MCF 10A (cell line): ENCODE results near the gene TARS1. TPM values are rescaled to one million over a fixed set of nuclear protein-coding genes. Genes with fewer than 3 reads are reported as not detected.

ENCODE experiments used
- BruUV-seq: library from RNA; stranded (reverse); fragments of 400-500 nt; replicated peaks from 2 replicates; lab custom pipeline; 2021; lab: Mats Ljungman, UMichigan
- CTCF ChIA-PET: fragments of 300-600 bp; sonication (Branson Sonifier 250); formaldehyde crosslinking; extraction: SDS; loops from one replicate; lab custom pipeline; 2021; ENCODE audit warnings: antibody characterized with exemption, inconsistent platforms; lab: Yijun Ruan, JAX
- POLR2A ChIA-PET: fragments of 300-600, 350-650 bp; sonication (Branson Sonifier 250); formaldehyde crosslinking; extraction: SDS; loops from one replicate; lab custom pipeline; 2020; ENCODE audit warnings: antibody characterized with exemption, inconsistent platforms; lab: Yijun Ruan, JAX
- DNase-seq: peaks from one replicate; pipeline ENCODE4 v3.0.0-alpha.2; 2018; ENCODE audit not compliant: unreplicated experiment
- H3K27ac Mint-ChIP-seq: one replicate; pipeline ENCODE4 v1.8.0; 2022; ENCODE audit warnings: mild to moderate bottlenecking, low read depth, mixed read lengths; ENCODE audit not compliant: unreplicated experiment
- H3K27me3 Mint-ChIP-seq: one replicate; pipeline ENCODE4 v1.8.0; 2022; ENCODE audit warnings: mixed read lengths; ENCODE audit not compliant: insufficient read depth, unreplicated experiment
- H3K36me3 Mint-ChIP-seq: one replicate; pipeline ENCODE4 v1.8.0; 2022; ENCODE audit warnings: mild to moderate bottlenecking, moderate library complexity, mixed read lengths; ENCODE audit not compliant: insufficient read depth, unreplicated experiment
- H3K4me1 Mint-ChIP-seq: one replicate; pipeline ENCODE4 v1.8.0; 2022; ENCODE audit warnings: mixed read lengths; ENCODE audit not compliant: insufficient read depth, unreplicated experiment
- H3K4me3 Mint-ChIP-seq: one replicate; pipeline ENCODE4 v1.8.0; 2022; ENCODE audit warnings: mild to moderate bottlenecking, moderate library complexity, mixed read lengths; ENCODE audit not compliant: unreplicated experiment
- H3K9me3 Mint-ChIP-seq: one replicate; pipeline ENCODE4 v1.8.0; 2022; ENCODE audit warnings: mixed read lengths; ENCODE audit not compliant: unreplicated experiment
- CTCF ChIP-seq: fragments of 200-600 bp; IDR thresholded peaks from one replicate; pipeline ENCODE4 v1.8.0; 2022; ENCODE audit warnings: antibody characterized with exemption, mild to moderate bottlenecking; ENCODE audit not compliant: unreplicated experiment
- intact Hi-C: fragments of 100-400 bp; cut with micrococcal nuclease; formaldehyde crosslinking; loops from 2 replicates; pipeline ENCODE4 v1.14.1; 2022
- total RNA-seq: library from RNA; stranded (reverse); gene quantifications from 2 replicates; pipeline ENCODE4 v1.2.3, GENCODE V29; 2022

Gene TARS1
- total RNA-seq, 1 experiment from 2014 or later: 469 TPM

DNA sequence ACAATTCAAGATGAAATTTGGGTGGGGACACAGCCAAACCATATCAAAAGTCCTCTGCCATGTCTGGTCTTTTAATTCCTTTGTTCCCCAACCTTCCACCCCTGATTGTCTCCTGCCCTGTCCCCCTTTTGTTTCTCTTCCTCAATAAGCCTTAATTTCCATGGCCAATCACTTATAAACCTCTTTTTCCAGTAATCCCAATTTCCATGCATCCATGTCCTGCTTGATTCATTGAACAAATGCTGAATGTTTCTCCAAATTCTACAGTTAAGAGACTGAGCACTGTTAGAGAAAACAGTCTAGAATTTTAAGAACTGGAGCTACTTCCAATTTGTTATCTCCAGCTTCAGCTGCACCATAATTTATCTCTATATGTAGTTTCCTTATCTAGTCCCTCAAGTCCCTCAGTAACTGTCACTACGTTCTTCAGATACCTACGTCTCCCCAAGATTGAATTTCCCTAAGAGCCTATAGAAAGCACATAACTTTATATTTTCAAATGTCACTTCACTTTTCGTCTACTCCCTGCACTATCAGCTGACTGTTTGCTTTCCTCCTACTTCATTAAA, 34.2 kb downstream of the TARS1 start:
- H3K4me3 Mint-ChIP-seq: no peak overlapping the region
- no peaks in the 10 kb centered on the region for H3K9me3 Mint-ChIP-seq
- H3K4me1 Mint-ChIP-seq: no peaks in the 10 kb centered on the region
- intact Hi-C loops: loop anchor here (10.0 kb wide), 1 partner anchor 460 kb away; the partner anchor contains the start of gene RXFP3
- H3K36me3 Mint-ChIP-seq: peaks cover 87% of the 10 kb centered on the region
- POLR2A ChIA-PET: no interaction called here
- H3K27me3 Mint-ChIP-seq: no peaks in the 10 kb centered on the region
- no peak for DNase-seq
- no peak overlapping the region for H3K27ac Mint-ChIP-seq
- CTCF ChIA-PET: interaction anchor here (0.6 to 0.7 kb wide), 3 partner anchors 11 to 407 kb away, joined by 4 to 6 read pairs (median 5); no protein-coding TSS in a partner anchor
- no peak for TF ChIP-seq CTCF
- BruUV-seq: no TSS peak

DNA sequence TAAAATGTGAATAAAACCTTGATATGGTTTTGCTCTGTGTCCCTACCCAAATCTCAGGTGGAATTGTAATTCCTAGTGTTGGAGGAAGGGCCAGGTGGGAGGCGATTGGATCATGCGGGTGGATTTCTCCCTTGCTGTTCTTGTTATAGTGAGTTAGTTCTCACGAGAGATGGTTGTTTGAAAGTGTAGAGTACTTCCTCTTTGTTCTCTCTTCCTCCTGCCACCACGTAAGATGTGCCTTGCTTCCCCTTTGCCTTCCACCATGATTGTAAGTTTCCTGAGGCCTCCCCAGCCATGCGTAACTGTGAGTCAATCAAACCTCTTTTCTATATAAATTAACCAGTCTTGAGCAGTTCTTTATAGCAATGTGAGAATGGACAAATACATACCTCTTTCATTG, 34.9 kb downstream of the TARS1 start:
- CTCF ChIA-PET: interaction anchor here (0.7 kb wide), 1 partner anchor 11 kb away, joined by 5 read pairs; no protein-coding TSS in a partner anchor
- no peak for DNase-seq
- Mint-ChIP-seq H3K4me1 (no peaks in the 10 kb centered on the region), H3K27ac (no peak overlapping the region), H3K9me3 (no peaks in the 10 kb centered on the region), H3K27me3 (no peaks in the 10 kb centered on the region), H3K36me3 (peaks cover 85% of the 10 kb centered on the region), H3K4me3 (no peak overlapping the region)
- no TSS peak for BruUV-seq
- POLR2A ChIA-PET: no interaction called here
- no peak for TF ChIP-seq CTCF
- intact Hi-C loops: loop anchor here (10.0 kb wide), 1 partner anchor 459 kb away; the partner anchor contains the start of gene RXFP3

DNA sequence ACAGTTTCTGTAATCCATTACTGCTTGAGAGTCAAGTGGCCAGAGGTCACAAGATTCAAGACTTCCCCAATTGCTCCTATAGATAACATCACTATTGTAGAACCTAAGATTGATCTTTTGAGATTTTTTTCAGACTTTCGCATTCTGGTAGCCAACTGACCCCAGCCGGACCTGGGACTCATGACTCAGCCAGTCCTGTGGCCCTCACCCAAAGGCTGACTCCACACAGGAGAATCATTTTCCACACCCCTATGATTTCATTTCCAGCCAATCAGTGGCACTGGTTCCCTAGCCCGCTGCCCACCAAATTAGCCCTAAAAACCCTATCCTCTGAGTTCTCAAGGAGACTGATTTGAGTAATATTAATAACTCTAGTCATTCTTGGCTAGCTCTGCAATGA, 36.2 kb downstream of the TARS1 start:
- H3K27me3 Mint-ChIP-seq: no peaks in the 10 kb centered on the region
- H3K36me3 Mint-ChIP-seq: peaks cover 73% of the 10 kb centered on the region
- no peaks in the 10 kb centered on the region for H3K9me3 Mint-ChIP-seq
- no peak overlapping the region for H3K4me3 Mint-ChIP-seq
- ChIA-PET CTCF (interaction anchor here (0.9 kb wide), 1 partner anchor 457 kb away, joined by 3 read pairs; no protein-coding TSS in a partner anchor), POLR2A (no interaction called here)
- intact Hi-C loops: loop anchor here (10.0 kb wide), 1 partner anchor 458 kb away; the partner anchor contains the start of gene RXFP3
- no TSS peak for BruUV-seq
- TF ChIP-seq CTCF: no peak
- no peaks in the 10 kb centered on the region for H3K4me1 Mint-ChIP-seq
- H3K27ac Mint-ChIP-seq: peak overlapping the region; percentile 7
- DNase-seq: no peak

DNA sequence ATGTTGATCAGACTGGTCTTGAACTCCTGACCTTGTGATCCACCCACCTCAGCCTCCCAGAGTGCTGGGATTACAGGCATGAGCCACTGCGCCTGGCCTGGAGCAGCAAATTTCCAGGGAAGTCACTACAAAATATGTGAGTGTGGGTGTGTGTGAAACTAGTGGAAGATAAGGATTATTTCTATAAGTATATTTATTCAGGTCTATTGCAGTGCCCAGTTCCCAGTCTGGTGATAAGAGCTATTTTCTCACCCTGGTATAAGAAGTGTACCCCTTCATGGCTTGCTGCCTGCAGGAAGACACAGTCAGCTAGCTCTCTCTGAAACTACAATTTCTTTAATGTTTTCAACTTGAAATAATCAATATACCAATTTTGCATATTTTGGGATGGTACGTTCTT, 37.1 kb downstream of the TARS1 start:
- Mint-ChIP-seq H3K36me3 (peaks cover 73% of the 10 kb centered on the region), H3K9me3 (no peaks in the 10 kb centered on the region), H3K4me1 (no peaks in the 10 kb centered on the region), H3K4me3 (no peak overlapping the region), H3K27me3 (no peaks in the 10 kb centered on the region), H3K27ac (peak overlapping the region; percentile 7)
- ChIA-PET POLR2A (interaction anchor here (0.5 kb wide), 1 partner anchor 861 kb away, joined by 4 read pairs; no protein-coding TSS in a partner anchor), CTCF (interaction anchor here (0.5 to 1.0 kb wide), 2 partner anchors 197 to 492 kb away, joined by 3 to 5 read pairs; no protein-coding TSS in a partner anchor)
- no peak for TF ChIP-seq CTCF
- intact Hi-C loops: loop anchor here (10.0 kb wide), 1 partner anchor 457 kb away; the partner anchor contains the start of gene RXFP3
- DNase-seq: no peak
- BruUV-seq: no TSS peak
